Endodermal cell (in vitro differentiated cells): ENCODE results near the gene MRPS11. TPM values are rescaled to one million over a fixed set of nuclear protein-coding genes. Genes with fewer than 3 reads are reported as not detected.
"Not testable (repeated sequence)": the region's sequence is repeated elsewhere in the genome, so short reads cannot be mapped to it uniquely, and the experiment has no call there.

ENCODE experiments used
- DNase-seq: peaks from one replicate; pipeline ENCODE4 v3.0.0-alpha.2; 2017
- H3K27ac ChIP-seq: 2 replicates; pipeline ENCODE4 v1.5.1; 2013; ENCODE audit warnings: mild to moderate bottlenecking, low read depth, low read length, moderate library complexity
- H3K27me3 ChIP-seq: 2 replicates; pipeline ENCODE4 v1.6.1; 2013; ENCODE audit warnings: mild to moderate bottlenecking, low read length, moderate library complexity; ENCODE audit not compliant: insufficient read depth, control insufficient read depth, poor library complexity, severe bottlenecking
- H3K36me3 ChIP-seq: 2 replicates; pipeline ENCODE4 v1.7.0; 2013; ENCODE audit warnings: mild to moderate bottlenecking, low read length, moderate library complexity; ENCODE audit not compliant: control insufficient read depth, insufficient read depth
- H3K4me1 ChIP-seq: one replicate; pipeline ENCODE4 v1.7.0; 2013; ENCODE audit warnings: low read length; ENCODE audit not compliant: control insufficient read depth, insufficient read depth
- H3K4me3 ChIP-seq: 2 replicates; pipeline ENCODE4 v1.5.1; 2013; ENCODE audit warnings: mild to moderate bottlenecking, low read length, moderate library complexity
- H3K9ac ChIP-seq: 2 replicates; pipeline ENCODE4 v1.6.1; 2013; ENCODE audit warnings: mild to moderate bottlenecking, low read length, moderate library complexity; ENCODE audit not compliant: poor library complexity, severe bottlenecking; ENCODE audit errors: extremely low read depth
- H3K9me3 ChIP-seq: 2 replicates; pipeline ENCODE4 v1.6.1; 2013; ENCODE audit warnings: mild to moderate bottlenecking, low read length, moderate library complexity; ENCODE audit not compliant: control insufficient read depth
- H3K27ac Mint-ChIP-seq: 2 replicates; pipeline ENCODE4 v1.8.0; 2020; ENCODE audit warnings: mixed read lengths
- H3K27me3 Mint-ChIP-seq: 2 replicates; pipeline ENCODE4 v1.8.0; 2021; ENCODE audit warnings: mild to moderate bottlenecking, mixed read lengths; ENCODE audit not compliant: insufficient read depth
- H3K36me3 Mint-ChIP-seq: 2 replicates; pipeline ENCODE4 v1.8.0; 2020; ENCODE audit warnings: low read depth, mixed read lengths
- H3K4me1 Mint-ChIP-seq: 2 replicates; pipeline ENCODE4 v1.8.0; 2020; ENCODE audit warnings: mixed read lengths
- H3K4me3 Mint-ChIP-seq: 2 replicates; pipeline ENCODE4 v1.8.0; 2020; ENCODE audit warnings: mild to moderate bottlenecking, moderate library complexity, mixed read lengths
- H3K9me3 Mint-ChIP-seq: 2 replicates; pipeline ENCODE4 v1.8.0; 2020; ENCODE audit warnings: mild to moderate bottlenecking, mixed read lengths
- CTCF ChIP-seq: fragments of 200-600 bp; sonication (generic); conservative IDR thresholded peaks from 2 replicates; pipeline ENCODE4 v1.5.0; 2021; ENCODE audit warnings: antibody characterized with exemption, mild to moderate bottlenecking
- WGBS, 2 experiments: methylation state at CpG; one replicate each; pipeline versions ENCODE4 v1.1.5 to v1.1.7; 2013; ENCODE audit warnings: missing lambda C conversion rate in 2 of 2, mixed read lengths in 1 of 2; ENCODE audit not compliant: insufficient coverage in 1 of 2, insufficient read length in 1 of 2; 5-methylcytosine and 5-hydroxymethylcytosine counted together
- total RNA-seq, 2 donors: library from RNA; stranded (reverse); fragmentation: NEBNext Ultra II Directional in 1 of 2; extraction: Animal tissue kit (Norgen Biotek cat#: 25700) in 1 of 2; gene quantifications; 2 replicates in 1 of 2; 3 replicates in 1 of 2; pipeline ENCODE4 v1.2.1, GENCODE V29; 2021

MRPS11 gene
- total RNA-seq, 2 donors from 2014 or later = 44.8 to 49.0 TPM

GRCh38 chr15:88518903-88519302 is 51.4 kb downstream of the MRPS11 start:
- Mint-ChIP-seq H3K9me3 (peaks cover 17% of the 10 kb centered on the region), H3K27ac (no peak overlapping the region), H3K36me3 (peaks cover 16% of the 10 kb centered on the region), H3K4me3 (no peak overlapping the region), H3K27me3 (no peaks in the 10 kb centered on the region), H3K4me1 (no peaks in the 10 kb centered on the region)
- no peak overlapping the region for H3K4me3 ChIP-seq
- DNase-seq = no peak
- WGBS, 2 experiments = 92 to 94% methylated on average over 2 to 3 of the region's 3 CpGs
- H3K9me3 ChIP-seq = peaks cover 8% of the 10 kb centered on the region
- H3K27me3 ChIP-seq = no peaks in the 10 kb centered on the region
- no peak for TF ChIP-seq CTCF
- H3K27ac ChIP-seq = no peak overlapping the region
- no peak overlapping the region for H3K9ac ChIP-seq
- no peaks in the 10 kb centered on the region for H3K36me3 ChIP-seq
- H3K4me1 ChIP-seq = no peaks in the 10 kb centered on the region

- not testable (repeated sequence) for H3K27me3 Mint-ChIP-seq, H3K9ac ChIP-seq, H3K4me1 Mint-ChIP-seq, H3K27ac Mint-ChIP-seq, H3K27ac ChIP-seq, H3K27me3 ChIP-seq, H3K4me3 ChIP-seq, H3K4me3 Mint-ChIP-seq, H3K4me1 ChIP-seq, DNase-seq, H3K36me3 ChIP-seq
- Mint-ChIP-seq H3K9me3 (peaks cover 31% of the 10 kb centered on the region), H3K36me3 (peaks cover 28% of the 10 kb centered on the region)
- H3K9me3 ChIP-seq = peaks cover 17% of the 10 kb centered on the region
- WGBS, 2 experiments = 87 to 93% methylated on average over 7 to 23 of the region's 23 CpGs
These were observed 56.6 kb downstream of the MRPS11 start for GRCh38 chr15:88524094-88524493.

GRCh38 chr15:88525418-88525817 is 57.9 kb downstream of the MRPS11 start:
- Histone ChIP-seq H3K9ac (no peak overlapping the region), H3K4me1 (no peaks in the 10 kb centered on the region), H3K4me3 (no peak overlapping the region), H3K36me3 (no peaks in the 10 kb centered on the region), H3K27me3 (no peaks in the 10 kb centered on the region), H3K27ac (no peak overlapping the region), H3K9me3 (peaks cover 17% of the 10 kb centered on the region)
- Mint-ChIP-seq H3K4me3 (no peak overlapping the region), H3K27me3 (no peaks in the 10 kb centered on the region), H3K9me3 (peaks cover 31% of the 10 kb centered on the region), H3K4me1 (peaks cover 10% of the 10 kb centered on the region), H3K36me3 (peaks cover 31% of the 10 kb centered on the region), H3K27ac (no peak overlapping the region)
- no peak for TF ChIP-seq CTCF
- no peak for DNase-seq

GRCh38 chr15:88526247-88526879 is 58.9 kb downstream of the MRPS11 start:
- Histone ChIP-seq H3K27ac (no peak overlapping the region), H3K4me1 (no peaks in the 10 kb centered on the region), H3K9me3 (peaks cover 17% of the 10 kb centered on the region), H3K36me3 (no peaks in the 10 kb centered on the region), H3K27me3 (no peaks in the 10 kb centered on the region), H3K9ac (no peak overlapping the region), H3K4me3 (no peak overlapping the region)
- Mint-ChIP-seq H3K27me3 (no peaks in the 10 kb centered on the region), H3K4me1 (peaks cover 10% of the 10 kb centered on the region), H3K4me3 (no peak overlapping the region), H3K36me3 (peaks cover 40% of the 10 kb centered on the region), H3K9me3 (peaks cover 31% of the 10 kb centered on the region), H3K27ac (no peak overlapping the region)
- TF ChIP-seq CTCF = no peak
- DNase-seq = no peak
